IPS-18c (cell line): ENCODE measurements around the gene DMRTA2.

Experiments used
- H3K4me3 ChIP-seq: 2 replicates; pipeline ENCODE4 v1.7.0; 2013; ENCODE audit warnings: low read depth, mild to moderate bottlenecking, low read length, moderate library complexity; ENCODE audit not compliant: insufficient read depth
- H3K9me3 ChIP-seq: one replicate; pipeline ENCODE4 v1.6.1; 2013; ENCODE audit warnings: mild to moderate bottlenecking, low read length, moderate library complexity; ENCODE audit not compliant: control insufficient read depth, insufficient read depth

The DMRTA2 gene

DNA sequence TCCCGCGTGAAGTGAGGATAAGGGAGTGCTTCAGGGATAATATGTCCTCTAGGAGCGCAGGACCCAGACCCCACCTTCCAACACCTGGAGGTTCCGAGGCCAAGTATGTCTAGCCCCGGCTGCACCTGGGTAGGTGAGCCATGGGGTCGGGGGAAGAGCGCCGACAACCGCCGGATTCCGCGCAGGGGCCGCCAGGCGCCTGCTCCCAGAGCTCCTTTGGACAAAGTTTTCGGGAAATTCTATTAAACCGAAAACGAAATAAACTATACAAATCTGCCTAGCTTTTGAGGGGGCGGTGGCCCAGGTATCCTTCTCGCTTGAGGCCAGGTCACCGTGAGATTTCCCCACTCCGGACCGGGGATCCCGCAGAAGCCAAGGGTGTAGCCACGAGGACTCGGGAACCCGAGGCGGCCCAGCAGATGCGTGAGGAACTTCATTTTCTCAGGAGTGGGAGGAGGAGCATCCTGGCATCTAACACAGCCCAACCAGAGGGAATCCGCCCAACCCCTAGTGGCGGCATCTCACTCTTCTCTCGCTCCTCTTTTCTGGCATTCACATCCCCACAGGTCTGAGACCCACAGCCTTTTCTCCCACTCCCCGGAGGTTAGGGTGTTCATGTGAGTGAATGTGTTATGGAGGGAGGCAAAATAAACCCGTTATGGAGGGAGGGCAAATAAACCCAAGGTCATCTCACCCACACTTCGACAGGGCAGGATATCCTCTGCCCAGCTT, 2.3 kb upstream of the DMRTA2 start:
- 0 out of 2 replicates have a peak overlapping the region, but pooled peaks have one; percentile 15 for H3K4me3 ChIP-seq
- peaks cover 7% of the 10 kb centered on the region for H3K9me3 ChIP-seq

GRCh38 chr1:50424884-50425375, 1.7 kb upstream of the DMRTA2 start:
- H3K9me3 ChIP-seq: peaks cover 7% of the 10 kb centered on the region
- no peak overlapping the region for H3K4me3 ChIP-seq

- H3K4me3 ChIP-seq: no peak overlapping the region; the same call in 1 of the 2 replicates
- peaks cover 7% of the 10 kb centered on the region for H3K9me3 ChIP-seq
Observed at GRCh38 chr1:50424045-50424883, 1.0 kb upstream of the DMRTA2 start.

DNA sequence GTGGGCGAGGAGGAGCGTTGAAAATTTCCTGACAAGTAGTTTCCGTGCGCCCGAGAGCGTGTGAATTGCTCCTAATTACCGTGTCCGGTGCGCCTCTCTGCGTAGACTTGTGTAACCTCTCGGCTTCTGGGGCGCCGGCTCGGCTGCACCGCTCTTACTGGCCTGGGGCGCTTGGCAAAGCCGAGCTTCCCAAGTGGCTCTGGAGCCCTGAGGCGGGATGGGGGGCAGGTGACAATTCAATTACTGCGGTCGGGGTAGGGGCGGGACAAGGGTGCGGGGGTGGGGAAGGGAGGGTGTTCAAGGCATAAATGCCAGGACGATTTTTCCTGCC, 392 bp upstream of the DMRTA2 start:
- Histone ChIP-seq H3K9me3 (peaks cover 7% of the 10 kb centered on the region), H3K4me3 (peak overlapping the region; percentile 60; the same call in 1 of the 2 replicates)

DNA sequence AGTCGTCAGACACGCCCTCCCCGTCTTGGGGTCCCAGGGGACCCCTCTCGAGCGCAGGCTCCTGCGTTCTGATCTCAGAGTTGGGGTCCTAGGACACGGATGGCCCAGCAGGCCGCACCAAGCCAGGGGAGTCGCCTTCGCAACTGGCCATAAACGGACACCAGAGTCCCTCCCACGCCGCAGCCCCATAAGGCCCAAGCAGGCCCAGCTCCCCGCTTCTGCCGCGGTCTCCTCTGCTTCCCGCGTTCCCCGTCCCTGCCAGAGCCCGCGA, 633 bp downstream of the DMRTA2 start:
- peak overlapping the region; percentile 60; the same call in 1 of the 2 replicates for H3K4me3 ChIP-seq
- H3K9me3 ChIP-seq: peaks cover 7% of the 10 kb centered on the region

GRCh38 chr1:50421768-50422674, 1.2 kb downstream of the DMRTA2 start:
- Histone ChIP-seq H3K4me3 (peak overlapping the region; percentile 60; the same call in 1 of the 2 replicates), H3K9me3 (peaks cover 5% of the 10 kb centered on the region)

GRCh38 chr1:50421366-50421748, 1.9 kb downstream of the DMRTA2 start:
- peak overlapping the region; percentile 32; the same call in 1 of the 2 replicates for H3K4me3 ChIP-seq
- H3K9me3 ChIP-seq: peaks cover 5% of the 10 kb centered on the region

DNA sequence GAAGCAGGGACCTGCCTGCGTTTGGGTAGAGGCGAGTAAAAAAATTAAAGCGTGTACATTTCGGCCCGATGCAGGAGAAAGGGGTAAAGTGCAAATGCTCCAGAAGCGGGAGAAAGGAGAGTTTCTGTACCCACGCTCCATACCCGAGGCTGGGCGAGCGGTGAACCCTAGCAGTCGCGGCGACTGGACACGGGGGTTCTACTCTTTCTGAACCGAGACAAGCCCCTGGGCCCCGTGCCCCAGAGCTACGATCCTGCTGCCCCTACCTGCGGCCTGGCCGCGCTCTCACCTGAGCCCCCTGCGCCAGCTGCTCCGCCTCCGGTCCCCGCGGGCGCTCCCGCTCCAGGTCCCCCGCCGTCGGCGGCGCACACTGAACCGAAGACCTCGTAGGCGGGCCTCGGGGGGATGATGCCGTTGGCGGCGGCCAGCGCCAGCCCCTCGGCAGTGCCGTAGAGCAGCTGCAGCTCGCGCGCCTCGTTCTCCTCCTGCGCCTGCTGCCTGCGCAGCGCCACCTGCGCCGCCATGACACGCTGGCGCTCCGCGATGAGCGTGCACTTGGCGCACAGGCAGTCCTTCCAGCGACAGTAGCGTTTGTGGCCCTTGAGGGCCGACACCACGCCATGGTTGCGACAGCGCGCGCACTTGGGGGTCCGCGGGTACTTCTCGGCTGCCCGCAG, 2.4 kb downstream of the DMRTA2 start:
- Histone ChIP-seq H3K9me3 (peaks cover 2% of the 10 kb centered on the region), H3K4me3 (peak overlapping the region; percentile 32; the same call in 1 of the 2 replicates)

DNA sequence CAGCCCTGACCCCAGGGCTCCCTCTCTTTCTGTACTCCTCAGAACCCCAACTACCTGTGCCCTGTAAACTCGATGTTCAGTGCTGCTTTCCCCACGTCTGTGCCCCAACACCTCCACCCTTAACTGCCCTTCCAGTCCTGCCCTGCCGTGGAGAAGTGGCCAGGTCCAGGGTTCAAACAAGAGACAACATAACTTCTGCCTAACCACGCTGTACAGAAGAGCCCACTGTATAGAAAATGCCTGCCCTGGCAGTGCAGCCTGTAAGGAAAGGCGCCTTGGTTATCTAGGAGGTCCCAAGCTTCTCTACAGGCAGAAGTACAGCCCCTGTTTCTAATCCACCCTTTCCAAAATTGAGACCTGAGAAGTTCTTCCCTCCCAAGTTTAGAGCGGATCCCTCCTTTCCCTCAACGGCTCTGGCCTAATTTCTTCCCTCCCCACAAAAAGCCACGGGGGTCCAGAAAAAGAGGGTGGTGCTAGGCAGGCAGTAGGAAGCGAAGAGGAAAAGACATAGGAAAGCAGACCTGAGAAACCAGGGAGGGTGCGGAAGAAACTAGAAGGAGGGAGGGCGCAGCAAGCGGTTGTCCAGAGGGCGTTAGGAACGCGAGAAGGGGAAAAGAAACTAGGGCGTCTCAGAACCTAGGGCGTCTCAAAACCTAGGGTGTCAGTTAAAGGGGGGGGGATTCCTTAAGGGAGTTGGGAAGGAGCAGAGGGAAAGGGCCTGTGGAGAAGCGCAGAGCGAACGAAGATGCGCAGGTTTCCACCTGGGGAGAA, 3.2 kb downstream of the DMRTA2 start:
- H3K9me3 ChIP-seq: peaks cover 2% of the 10 kb centered on the region
- no peak overlapping the region for H3K4me3 ChIP-seq

DNA sequence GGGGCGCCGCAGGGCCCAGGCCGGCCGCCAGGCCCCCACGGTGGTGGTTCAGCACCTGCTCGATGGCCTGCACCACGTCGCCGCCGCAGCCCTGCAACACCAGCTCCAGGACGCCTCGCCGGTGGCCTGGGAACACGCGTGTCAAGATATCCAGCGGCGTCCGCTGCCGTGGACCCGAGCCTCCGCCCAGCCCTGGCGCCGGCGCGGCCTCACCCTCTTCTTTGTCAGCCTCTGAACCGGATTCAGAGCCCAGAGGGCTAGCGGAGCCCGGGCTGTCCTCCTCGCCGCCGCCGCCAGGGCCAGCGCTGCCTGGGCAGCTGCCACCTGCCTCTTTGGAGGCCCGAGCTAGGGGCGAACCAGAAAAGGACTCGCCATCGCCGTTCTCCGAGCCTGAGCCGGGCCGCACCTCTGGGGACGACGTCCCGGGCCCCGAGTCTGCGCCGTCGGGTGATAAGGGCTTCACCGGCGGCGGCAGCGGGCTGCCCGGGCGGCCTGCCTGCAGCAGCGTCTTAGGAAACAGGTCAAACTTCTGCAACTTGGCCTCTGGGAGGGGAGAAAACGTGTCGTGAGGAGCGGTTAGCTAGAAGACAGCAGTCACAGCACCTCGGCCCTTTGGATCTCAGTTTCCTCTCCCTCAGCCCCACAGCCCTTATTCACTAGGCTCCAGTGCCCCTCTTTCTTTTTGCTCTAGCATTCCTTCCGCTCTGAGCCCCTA, 3.9 kb downstream of the DMRTA2 start:
- H3K4me3 ChIP-seq: no peak overlapping the region

GRCh38 chr1:50418600-50419109, 4.6 kb downstream of the DMRTA2 start:
- Histone ChIP-seq H3K9me3 (peaks cover 2% of the 10 kb centered on the region), H3K4me3 (peak overlapping the region; percentile 44; the same call in 1 of the 2 replicates)

More for the DNA sequence above, 3.9 kb downstream of the DMRTA2 start:
- peaks cover 2% of the 10 kb centered on the region for H3K9me3 ChIP-seq

DNA sequence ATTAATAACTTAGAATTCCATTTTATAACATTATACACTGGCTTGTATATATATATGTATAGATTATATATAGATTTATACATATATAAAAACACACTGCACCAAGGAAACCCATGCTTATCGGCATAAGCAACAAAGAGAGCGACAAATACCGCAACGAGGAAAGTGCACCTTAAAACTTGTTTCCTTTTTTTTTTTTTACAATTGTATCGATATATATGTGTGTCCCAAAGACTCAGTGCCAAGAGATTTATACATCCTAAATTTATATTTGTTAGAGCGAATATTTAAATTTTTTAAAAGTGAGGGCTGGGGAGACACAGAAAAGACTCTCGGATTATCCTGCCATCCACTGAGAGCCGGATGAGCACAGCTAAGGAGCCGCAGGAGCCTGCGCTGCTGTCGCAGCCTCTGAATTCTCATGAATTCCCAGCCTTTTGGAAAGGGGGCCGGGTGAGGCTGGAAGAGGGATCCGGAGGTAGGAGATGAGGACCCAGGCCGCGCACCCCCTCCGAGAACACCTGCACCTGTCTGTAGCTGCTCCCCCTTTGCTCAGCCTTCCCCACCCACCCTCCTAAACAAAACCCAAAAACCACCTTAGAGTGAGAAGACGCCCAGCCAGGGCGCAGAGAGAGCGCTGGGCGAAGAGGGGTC, 5.2 kb downstream of the DMRTA2 start:
- H3K4me3 ChIP-seq: peak overlapping the region; percentile 44; the same call in 1 of the 2 replicates
- peaks cover 2% of the 10 kb centered on the region for H3K9me3 ChIP-seq

GRCh38 chr1:50417507-50417906, 5.7 kb downstream of the DMRTA2 start:
- peak overlapping the region; percentile 20; the same call in 1 of the 2 replicates for H3K4me3 ChIP-seq
- H3K9me3 ChIP-seq: peaks cover 2% of the 10 kb centered on the region

GRCh38 chr1:50416553-50417453, 6.4 kb downstream of the DMRTA2 start:
- H3K4me3 ChIP-seq: peak overlapping the region; percentile 47
- no peaks in the 10 kb centered on the region for H3K9me3 ChIP-seq
